Measurements from ENCODE around the gene IFITM5.

DNA sequence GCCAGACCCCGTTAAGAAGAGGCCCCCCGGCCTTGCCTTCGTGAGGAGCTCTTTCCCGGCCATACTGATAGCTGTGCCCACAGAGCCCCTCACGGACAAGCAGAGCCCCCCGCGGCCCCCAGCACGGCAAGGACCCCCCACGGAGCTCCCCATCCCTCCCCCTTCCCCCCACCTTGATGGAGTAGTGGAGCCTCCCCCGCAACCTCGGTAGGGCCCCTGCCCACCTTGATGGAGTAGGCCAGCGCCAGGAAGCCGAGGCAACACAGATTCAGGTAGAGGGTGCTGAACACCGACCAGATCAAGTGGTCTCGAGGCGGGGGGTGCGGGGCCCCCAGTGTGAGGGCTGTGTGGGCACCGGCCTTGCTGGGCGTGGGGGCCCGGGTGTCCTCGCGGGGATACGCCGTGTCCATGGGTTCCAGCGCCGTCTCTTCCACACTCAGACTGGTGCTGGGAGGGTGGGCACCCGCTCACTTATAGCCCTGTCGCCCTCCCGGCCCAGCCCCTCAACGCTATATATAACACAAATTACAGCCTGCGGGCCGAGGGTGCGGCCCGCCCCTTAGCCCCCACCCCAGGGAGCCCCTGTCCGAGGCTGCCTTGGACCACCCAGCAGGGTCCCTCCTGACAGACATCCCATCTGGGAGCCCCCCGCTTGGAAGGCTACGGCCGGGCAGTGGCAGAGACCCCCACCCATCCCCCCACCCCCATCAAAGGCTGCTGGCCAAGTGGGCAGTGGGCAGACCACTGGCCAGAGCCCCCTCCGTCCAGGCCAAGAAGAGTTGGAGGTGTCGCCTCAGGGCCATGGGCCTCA is at the start of gene IFITM5:
- TF ChIP-seq, protein P1, sequence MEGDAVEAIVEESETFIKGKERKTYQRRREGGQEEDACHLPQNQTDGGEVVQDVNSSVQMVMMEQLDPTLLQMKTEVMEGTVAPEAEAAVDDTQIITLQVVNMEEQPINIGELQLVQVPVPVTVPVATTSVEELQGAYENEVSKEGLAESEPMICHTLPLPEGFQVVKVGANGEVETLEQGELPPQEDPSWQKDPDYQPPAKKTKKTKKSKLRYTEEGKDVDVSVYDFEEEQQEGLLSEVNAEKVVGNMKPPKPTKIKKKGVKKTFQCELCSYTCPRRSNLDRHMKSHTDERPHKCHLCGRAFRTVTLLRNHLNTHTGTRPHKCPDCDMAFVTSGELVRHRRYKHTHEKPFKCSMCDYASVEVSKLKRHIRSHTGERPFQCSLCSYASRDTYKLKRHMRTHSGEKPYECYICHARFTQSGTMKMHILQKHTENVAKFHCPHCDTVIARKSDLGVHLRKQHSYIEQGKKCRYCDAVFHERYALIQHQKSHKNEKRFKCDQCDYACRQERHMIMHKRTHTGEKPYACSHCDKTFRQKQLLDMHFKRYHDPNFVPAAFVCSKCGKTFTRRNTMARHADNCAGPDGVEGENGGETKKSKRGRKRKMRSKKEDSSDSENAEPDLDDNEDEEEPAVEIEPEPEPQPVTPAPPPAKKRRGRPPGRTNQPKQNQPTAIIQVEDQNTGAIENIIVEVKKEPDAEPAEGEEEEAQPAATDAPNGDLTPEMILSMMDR (IDR thresholded peaks at IDR 0.05) = no peak
- TF ChIP-seq POLR2A (IDR thresholded peaks at IDR 0.05) = no peak

Data from prostate gland (tissue), 2 donors.